Activated naive CD4-positive, alpha-beta T cell treated with Interleukin-2 at 50 U/mL for 16 hours (primary cell): ENCODE results near the gene LYPD5.
"Not testable (repeated sequence)": the region's sequence is repeated elsewhere in the genome, so short reads cannot be mapped to it uniquely, and the experiment has no call there.

ENCODE experiments used
- DNase-seq: peaks from one replicate; pipeline ENCODE4 v3.0.0-alpha.2; 2020

The LYPD5 gene

GRCh38 chr19:43776286-43776685 lies 26.0 kb downstream of the LYPD5 start:
- DNase-seq: peak; percentile 80

GRCh38 chr19:43775299-43775890 lies 26.9 kb downstream of the LYPD5 start:
- no peak for DNase-seq

- DNase-seq: not testable (repeated sequence)
Measured at GRCh38 chr19:43774940-43775258, 27.3 kb downstream of the LYPD5 start.

- DNase-seq: no peak
Measured at GRCh38 chr19:43774103-43774939, 27.9 kb downstream of the LYPD5 start.

GRCh38 chr19:43773725-43774102 lies 28.5 kb downstream of the LYPD5 start:
- no peak for DNase-seq

- DNase-seq: no peak
Measured at GRCh38 chr19:43769256-43769655, 33.0 kb downstream of the LYPD5 start.

- DNase-seq: no peak
Measured at GRCh38 chr19:43768273-43769050, 33.8 kb downstream of the LYPD5 start.

GRCh38 chr19:43767818-43768217 lies 34.4 kb downstream of the LYPD5 start:
- no peak for DNase-seq

GRCh38 chr19:43767316-43767715 lies 34.9 kb downstream of the LYPD5 start:
- no peak for DNase-seq

- DNase-seq: no peak
Measured at GRCh38 chr19:43766755-43767043, 35.5 kb downstream of the LYPD5 start.

GRCh38 chr19:43765109-43765876 lies 37.0 kb downstream of the LYPD5 start:
- peak; percentile 89 for DNase-seq

- not testable (repeated sequence) for DNase-seq
Measured at GRCh38 chr19:43764684-43765083, 37.6 kb downstream of the LYPD5 start.

GRCh38 chr19:43763473-43763939 lies 38.7 kb downstream of the LYPD5 start:
- no peak for DNase-seq

- no peak for DNase-seq
Measured at GRCh38 chr19:43762814-43763213, 39.4 kb downstream of the LYPD5 start.

GRCh38 chr19:43760941-43761340 lies 41.3 kb downstream of the LYPD5 start:
- no peak for DNase-seq

- no peak for DNase-seq
Measured at GRCh38 chr19:43759515-43759914, 42.7 kb downstream of the LYPD5 start.

- DNase-seq: peak; percentile 79
Measured at GRCh38 chr19:43755256-43755801, 46.9 kb downstream of the LYPD5 start.

GRCh38 chr19:43754503-43755255 lies 47.6 kb downstream of the LYPD5 start, which contains the start of gene SMG9:
TSS of gene SMG9 (minus strand) at chr19:43754962. CDS start at chr19:43750741, 4,221 bp downstream.
- DNase-seq: peak; percentile 98

GRCh38 chr19:43754253-43754502 lies 48.1 kb downstream of the LYPD5 start:
- DNase-seq: no peak

GRCh38 chr19:43752287-43752875 lies 49.9 kb downstream of the LYPD5 start:
- no peak for DNase-seq

- DNase-seq: no peak
Measured at GRCh38 chr19:43751466-43752220, 50.6 kb downstream of the LYPD5 start.
